AG10803 (cell line): Measurements from ENCODE around the gene FYB1.
A peak's percentile ranks its signal among the peaks of the same experiment; 100 is the strongest.

ENCODE experiments used
- DNase-seq: peaks from one replicate; pipeline ENCODE4 v3.0.0; 2010; ENCODE audit warnings: low read depth
- H3K4me3 ChIP-seq: 2 replicates; pipeline ENCODE4 v1.5.1; 2011; ENCODE audit warnings: mild to moderate bottlenecking, low read length, control low read depth
- CTCF ChIP-seq: conservative IDR thresholded peaks from 2 replicates; pipeline ENCODE4 v1.5.1; 2011; ENCODE audit warnings: mild to moderate bottlenecking, low read length, control low read depth, inconsistent platforms

The FYB1 gene

GRCh38 chr5:39173069-39173468, 46.3 kb downstream of the FYB1 start:
- TF ChIP-seq CTCF: no peak
- H3K4me3 ChIP-seq: no peak overlapping the region
- no peak for DNase-seq

GRCh38 chr5:39172593-39172992, 46.8 kb downstream of the FYB1 start:
- no peak overlapping the region for H3K4me3 ChIP-seq
- no peak for DNase-seq
- TF ChIP-seq CTCF: no peak

- no peak for TF ChIP-seq CTCF
- H3K4me3 ChIP-seq: no peak overlapping the region
- no peak for DNase-seq
Measured at GRCh38 chr5:39171647-39172046, 47.7 kb downstream of the FYB1 start.

- no peak overlapping the region for H3K4me3 ChIP-seq
- no peak for TF ChIP-seq CTCF
- DNase-seq: peak; percentile 89
Measured at GRCh38 chr5:39169081-39169480, 50.3 kb downstream of the FYB1 start.

- no peak for TF ChIP-seq CTCF
- no peak overlapping the region for H3K4me3 ChIP-seq
- DNase-seq: no peak
Measured at GRCh38 chr5:39167972-39168342, 51.4 kb downstream of the FYB1 start.

GRCh38 chr5:39167141-39167971, 52.0 kb downstream of the FYB1 start:
- no peak for TF ChIP-seq CTCF
- DNase-seq: peak; percentile 33
- H3K4me3 ChIP-seq: no peak overlapping the region
